Fibroblast of villous mesenchyme (primary cell): Measurements from ENCODE around the gene LLGL2. TPM values are rescaled to one million over a fixed set of nuclear protein-coding genes. Genes with fewer than 3 reads are reported as not detected.

Source experiments
- DNase-seq: peaks from one replicate; pipeline ENCODE4 v3.0.0-alpha.2; 2010; ENCODE audit warnings: low read depth
- H3K4me3 ChIP-seq: 2 replicates; pipeline ENCODE4 v1.5.1; 2011; ENCODE audit warnings: low read depth, mild to moderate bottlenecking, low read length
- total RNA-seq: library from RNA; depleted of rRNA; stranded (reverse); fragments of >200 nt; gene quantifications from 2 replicates; pipeline ENCODE4 v1.2.3, GENCODE V29; 2012
- TF ChIP-seq, protein P1 (sequence below): IDR thresholded peaks from 2 replicates; pipeline ENCODE4 v1.5.1; 2012; ENCODE audit warnings: low read depth, mild to moderate bottlenecking, low read length; ENCODE audit not compliant: insufficient read depth

Gene LLGL2
- total RNA-seq, 1 donor = 2.2 TPM

DNA sequence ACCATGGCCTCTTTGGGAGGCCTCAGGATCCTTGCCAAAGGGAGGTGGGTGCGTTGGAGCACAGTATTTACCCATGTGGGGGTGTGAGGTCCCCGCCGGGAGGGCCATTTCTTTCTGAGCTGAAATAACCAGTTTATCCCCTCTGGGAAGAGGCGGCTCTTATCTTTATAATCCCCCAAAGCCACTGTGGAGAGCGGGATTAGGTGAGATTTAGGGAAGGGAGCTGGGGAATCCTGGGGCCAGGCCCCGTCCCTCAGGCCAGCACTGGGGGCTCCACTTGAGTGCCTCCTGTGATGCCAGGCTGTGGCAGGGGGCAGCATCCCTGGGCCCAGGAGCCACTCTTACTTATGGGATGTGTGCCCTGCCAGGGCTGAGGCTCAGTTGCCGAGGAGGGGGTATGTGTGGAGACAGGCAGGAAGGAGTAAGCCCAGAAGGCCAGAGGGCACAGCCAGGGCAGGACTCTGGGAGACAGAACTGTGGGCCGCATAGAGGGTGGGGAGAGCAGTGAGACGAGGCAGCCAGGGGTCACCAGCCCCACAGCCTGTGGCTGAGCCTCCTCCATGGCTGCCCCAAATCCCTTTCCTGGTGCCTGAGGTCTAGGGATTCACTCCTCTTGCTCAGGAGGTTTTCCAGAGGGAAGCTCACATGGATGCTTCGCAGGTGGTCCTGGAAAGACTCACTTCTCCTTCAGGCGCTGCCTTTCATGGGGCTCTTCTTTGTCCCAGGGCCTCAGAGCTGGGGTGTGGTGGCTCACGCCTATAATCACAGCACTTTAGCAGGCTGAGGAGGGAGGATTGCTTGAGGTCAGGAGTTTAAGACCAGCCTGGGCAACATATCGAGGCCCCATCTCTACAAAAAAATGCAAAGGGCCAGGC lies 44.1 kb upstream of the LLGL2 start:
- TF ChIP-seq, protein P1, sequence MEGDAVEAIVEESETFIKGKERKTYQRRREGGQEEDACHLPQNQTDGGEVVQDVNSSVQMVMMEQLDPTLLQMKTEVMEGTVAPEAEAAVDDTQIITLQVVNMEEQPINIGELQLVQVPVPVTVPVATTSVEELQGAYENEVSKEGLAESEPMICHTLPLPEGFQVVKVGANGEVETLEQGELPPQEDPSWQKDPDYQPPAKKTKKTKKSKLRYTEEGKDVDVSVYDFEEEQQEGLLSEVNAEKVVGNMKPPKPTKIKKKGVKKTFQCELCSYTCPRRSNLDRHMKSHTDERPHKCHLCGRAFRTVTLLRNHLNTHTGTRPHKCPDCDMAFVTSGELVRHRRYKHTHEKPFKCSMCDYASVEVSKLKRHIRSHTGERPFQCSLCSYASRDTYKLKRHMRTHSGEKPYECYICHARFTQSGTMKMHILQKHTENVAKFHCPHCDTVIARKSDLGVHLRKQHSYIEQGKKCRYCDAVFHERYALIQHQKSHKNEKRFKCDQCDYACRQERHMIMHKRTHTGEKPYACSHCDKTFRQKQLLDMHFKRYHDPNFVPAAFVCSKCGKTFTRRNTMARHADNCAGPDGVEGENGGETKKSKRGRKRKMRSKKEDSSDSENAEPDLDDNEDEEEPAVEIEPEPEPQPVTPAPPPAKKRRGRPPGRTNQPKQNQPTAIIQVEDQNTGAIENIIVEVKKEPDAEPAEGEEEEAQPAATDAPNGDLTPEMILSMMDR = no peak
- peak; percentile 23 for DNase-seq
- no peak overlapping the region for H3K4me3 ChIP-seq

DNA sequence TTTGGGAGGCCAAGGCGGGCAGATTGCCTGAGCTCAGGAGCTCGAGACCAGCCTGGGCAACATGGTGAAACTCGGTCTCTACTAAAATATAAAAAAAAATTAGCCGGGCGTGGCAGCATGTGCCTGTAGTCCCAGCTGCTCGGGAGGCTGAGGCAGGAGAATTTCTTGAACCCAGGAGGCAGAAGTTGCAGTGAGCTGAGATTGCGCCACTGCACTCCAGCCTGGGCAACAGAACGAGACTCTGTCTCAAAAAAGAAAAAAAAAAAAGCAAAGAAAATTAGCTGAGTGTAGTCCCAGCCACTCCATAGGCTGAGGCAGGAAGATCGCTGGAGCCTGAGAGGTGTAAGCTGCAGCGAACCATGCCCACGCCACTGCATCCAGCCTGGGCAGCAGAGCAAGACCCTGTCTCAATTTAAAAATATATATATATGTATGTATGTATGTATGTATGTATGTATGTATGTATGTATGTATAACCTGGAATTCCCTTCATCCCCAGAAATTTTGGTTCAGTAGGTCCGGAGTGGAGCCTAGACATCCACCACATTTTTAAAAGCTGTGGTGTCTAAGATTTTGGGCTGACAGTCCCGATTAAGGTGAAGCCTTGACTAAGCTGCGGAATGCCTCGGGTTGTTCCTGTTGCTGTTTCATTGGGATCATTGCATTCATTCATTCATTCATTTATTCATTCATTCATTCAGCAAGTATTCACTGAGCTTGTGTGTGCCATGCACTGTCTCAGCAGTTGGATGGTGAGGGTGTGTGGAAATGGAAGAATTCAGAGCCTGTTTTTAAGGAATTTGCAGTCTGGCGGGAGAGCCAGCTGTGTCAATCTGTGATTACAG lies 43.2 kb upstream of the LLGL2 start:
- TF ChIP-seq, protein P1 = no peak
- DNase-seq = no peak
- H3K4me3 ChIP-seq = no peak overlapping the region

DNA sequence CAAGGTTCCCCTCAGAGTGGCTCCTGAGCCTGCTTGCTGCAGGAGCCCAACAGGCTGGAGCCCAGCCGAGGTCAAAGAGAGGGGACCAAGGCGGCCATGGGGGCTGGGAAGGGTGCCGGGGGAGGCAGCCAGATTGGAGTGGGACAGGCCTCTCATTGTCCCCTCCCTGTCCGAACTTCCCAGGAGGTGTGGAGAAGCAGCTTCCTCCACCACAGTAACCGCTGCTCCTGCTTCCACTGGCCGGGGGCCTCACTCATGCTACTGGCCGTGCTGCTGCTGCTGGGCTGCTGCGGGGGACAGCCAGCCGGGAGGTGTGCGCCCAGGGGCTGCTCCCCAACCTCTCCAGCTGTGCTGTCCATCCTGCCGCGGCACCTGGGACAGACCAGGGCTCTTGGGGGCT lies 39.8 kb upstream of the LLGL2 start:
- TF ChIP-seq, protein P1 = no peak

DNA sequence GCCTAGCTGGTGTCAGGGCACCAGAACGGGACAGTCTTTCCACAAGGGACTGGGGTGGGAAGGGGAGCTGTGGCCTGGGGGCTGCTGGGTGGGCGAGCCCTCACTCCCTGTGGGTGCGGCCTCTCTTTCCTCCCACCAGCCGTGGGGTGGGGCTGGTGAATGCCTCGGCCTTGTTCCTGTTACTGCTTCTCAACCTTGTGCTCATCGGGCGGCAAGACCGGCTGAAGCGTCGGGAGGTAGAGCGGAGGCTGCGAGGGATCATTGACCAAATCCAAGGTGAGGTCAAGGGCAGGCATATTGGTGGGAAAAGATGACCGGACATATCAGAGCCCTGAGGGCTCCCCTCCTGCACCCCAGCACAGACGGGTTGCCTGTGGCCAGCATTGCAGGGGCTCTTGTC lies 39.3 kb upstream of the LLGL2 start:
- no peak for DNase-seq
- H3K4me3 ChIP-seq = no peak overlapping the region
- TF ChIP-seq, protein P1 = no peak

More for the DNA sequence above, 39.8 kb upstream of the LLGL2 start:
- DNase-seq = no peak
- H3K4me3 ChIP-seq = no peak overlapping the region

DNA sequence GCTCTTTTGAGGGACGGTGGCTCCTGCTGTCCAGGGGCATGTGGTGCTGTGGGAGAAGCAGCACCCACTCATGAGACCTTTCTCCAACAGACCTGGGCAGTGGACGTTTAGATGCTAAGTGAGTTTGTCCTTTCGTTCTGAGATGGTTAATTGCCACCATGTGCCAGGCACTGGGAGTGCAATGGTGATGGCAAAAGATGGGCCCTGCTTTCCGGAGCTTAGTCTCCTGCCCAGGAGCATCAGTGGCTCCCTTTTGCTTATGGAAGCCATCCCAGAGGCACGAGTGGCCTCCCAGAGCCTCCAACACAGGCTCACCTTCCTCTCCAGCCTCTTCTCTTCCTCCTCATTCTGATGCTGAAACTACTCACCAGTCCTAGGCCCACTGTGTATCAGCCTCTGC lies 38.5 kb upstream of the LLGL2 start:
- H3K4me3 ChIP-seq = no peak overlapping the region
- TF ChIP-seq, protein P1 = no peak
- DNase-seq = no peak

DNA sequence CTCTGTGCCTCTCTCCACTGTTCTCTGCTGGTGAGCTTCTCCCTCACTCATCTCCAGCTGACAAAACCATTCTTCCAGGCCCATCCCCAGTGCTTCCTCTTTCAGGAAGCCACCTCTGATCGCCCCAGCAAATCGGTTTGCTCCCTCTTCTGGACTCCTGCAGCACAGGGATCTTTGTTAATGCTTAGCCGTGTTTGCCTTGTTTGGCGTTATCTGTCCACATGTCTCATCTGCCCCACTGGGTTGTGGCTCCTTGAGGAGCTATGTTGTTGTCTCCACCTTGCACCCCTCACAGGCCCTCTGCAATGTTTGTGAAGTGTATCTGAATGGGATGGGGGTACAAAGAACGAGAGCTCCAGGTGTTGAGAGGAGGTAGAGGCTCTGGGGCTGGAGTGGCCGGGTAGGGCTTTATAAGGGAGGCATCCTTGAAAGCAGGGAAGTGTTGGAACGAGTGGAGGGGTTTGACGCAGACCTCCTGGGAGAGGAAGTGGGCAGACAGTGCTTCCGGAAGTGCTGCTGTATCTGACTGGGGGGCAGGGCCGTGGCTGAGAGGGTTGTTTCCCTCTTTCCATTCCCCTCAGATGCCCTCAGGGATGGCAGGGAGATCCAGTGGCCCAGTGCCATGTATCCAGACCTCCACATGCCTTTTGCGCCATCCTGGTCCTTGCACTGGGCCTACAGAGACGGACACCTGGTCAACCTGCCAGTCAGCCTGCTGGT lies 38.0 kb upstream of the LLGL2 start:
- TF ChIP-seq, protein P1 = peak; percentile 19
- DNase-seq = no peak
- H3K4me3 ChIP-seq = no peak overlapping the region
